ENCODE results near the gene CHST8.

The CHST8 gene

DNA sequence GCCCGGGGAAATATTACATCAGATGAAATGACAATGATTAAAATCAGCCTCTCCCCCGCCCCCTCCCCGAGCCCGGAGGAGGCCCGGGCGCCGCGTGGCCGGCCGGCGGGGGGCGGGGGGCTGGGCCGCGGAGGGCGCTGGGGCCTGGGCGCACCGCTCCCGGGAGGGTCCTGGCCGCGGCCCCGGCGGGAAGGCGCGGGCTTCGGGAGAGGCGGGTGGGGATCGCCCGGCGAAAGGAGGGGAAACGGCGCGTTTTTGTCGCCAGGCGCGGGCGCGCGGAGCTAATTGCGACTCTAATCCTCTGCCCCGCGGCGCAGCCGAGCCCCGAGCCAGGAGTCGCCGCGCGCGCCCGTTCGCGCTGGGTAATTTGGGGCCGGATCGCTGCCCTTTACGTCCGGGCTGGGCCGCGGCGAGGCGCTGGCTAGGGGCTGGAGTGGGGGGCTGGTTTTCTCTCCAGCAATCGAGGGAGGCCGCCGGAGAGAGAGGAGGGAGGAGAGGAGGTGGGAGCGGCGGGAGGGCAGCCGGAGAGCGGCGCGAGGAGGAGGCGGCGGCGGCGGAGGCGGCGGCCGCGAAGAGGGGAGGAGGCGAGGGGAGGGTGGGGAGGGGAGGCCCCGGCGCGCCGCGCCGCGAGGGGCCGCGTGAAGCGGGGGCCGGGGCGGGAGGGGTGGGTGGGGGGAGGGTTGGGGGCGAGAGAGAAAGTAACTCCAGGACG lies 174.6 kb downstream of the CHST8 start, which contains the start of gene KCTD15:
Gene KCTD15 (plus strand): TSS at position 707 of the 712 bp plus-strand sequence. CDS start 3,585 bp downstream, outside the sequence.
- TF ChIP-seq POLR2AphosphoS5 (IDR thresholded peaks at IDR 0.05; ENCODE audit: low read depth, low read length) (no peak), SIN3A (IDR thresholded peaks at IDR 0.05; ENCODE audit: borderline replicate concordance, insufficient read depth, low read length) (no peak), REST (IDR thresholded peaks at IDR 0.05; ENCODE audit: insufficient read depth in 1 of 2, low read depth in 2 of 2, low read length in 2 of 2) (no peak; a peak in 1 of 4 replicates), TAF1 (IDR thresholded peaks at IDR 0.05; ENCODE audit: borderline replicate concordance, insufficient read depth, low read length) (no peak), FOXP2 (optimal IDR thresholded peaks at IDR 0.05; ENCODE audit: borderline replicate concordance, extremely low read depth, extremely low read length, insufficient read depth) (no peak)

- no peak for TF ChIP-seq FOXP2 (optimal IDR thresholded peaks at IDR 0.05; ENCODE audit: borderline replicate concordance, extremely low read depth, extremely low read length, insufficient read depth)
- no peak for TF ChIP-seq SIN3A (IDR thresholded peaks at IDR 0.05; ENCODE audit: borderline replicate concordance, insufficient read depth, low read length)
- TF ChIP-seq REST (IDR thresholded peaks at IDR 0.05; ENCODE audit: insufficient read depth in 1 of 2, low read depth in 2 of 2, low read length in 2 of 2) = no peak
- TF ChIP-seq POLR2AphosphoS5 (IDR thresholded peaks at IDR 0.05; ENCODE audit: low read depth, low read length) = no peak
- no peak for TF ChIP-seq TAF1 (IDR thresholded peaks at IDR 0.05; ENCODE audit: borderline replicate concordance, insufficient read depth, low read length)
Measured at GRCh38 chr19:33797802-33798671, 176.3 kb downstream of the CHST8 start.

DNA sequence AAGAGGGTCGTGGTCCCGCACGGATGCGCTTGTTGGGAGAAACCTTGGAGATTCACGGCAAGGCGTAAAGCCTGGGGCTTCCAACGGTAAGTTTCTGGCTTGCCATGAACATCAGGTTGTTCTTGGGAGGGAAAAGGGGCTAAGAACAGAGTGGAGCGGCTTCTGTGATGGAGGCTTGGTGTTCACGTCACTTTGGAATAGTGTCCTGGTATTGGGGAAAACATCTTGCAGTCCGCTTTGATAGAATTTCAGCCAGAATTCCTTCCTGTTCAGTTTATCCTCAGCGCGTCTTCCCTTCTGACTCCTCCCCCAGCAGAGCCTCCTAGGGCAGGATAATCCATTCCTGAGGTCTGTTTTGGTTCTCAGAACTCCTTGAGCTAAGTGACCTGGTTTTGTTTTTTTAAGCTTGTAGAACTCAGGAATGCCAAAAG lies 176.9 kb downstream of the CHST8 start:
- TF ChIP-seq TAF1 (IDR thresholded peaks at IDR 0.05; ENCODE audit: borderline replicate concordance, insufficient read depth, low read length) (no peak), FOXP2 (optimal IDR thresholded peaks at IDR 0.05; ENCODE audit: borderline replicate concordance, extremely low read depth, extremely low read length, insufficient read depth) (no peak), REST (IDR thresholded peaks at IDR 0.05; ENCODE audit: insufficient read depth in 1 of 2, low read depth in 2 of 2, low read length in 2 of 2) (no peak), SIN3A (IDR thresholded peaks at IDR 0.05; ENCODE audit: borderline replicate concordance, insufficient read depth, low read length) (no peak), POLR2AphosphoS5 (IDR thresholded peaks at IDR 0.05; ENCODE audit: low read depth, low read length) (no peak)

DNA sequence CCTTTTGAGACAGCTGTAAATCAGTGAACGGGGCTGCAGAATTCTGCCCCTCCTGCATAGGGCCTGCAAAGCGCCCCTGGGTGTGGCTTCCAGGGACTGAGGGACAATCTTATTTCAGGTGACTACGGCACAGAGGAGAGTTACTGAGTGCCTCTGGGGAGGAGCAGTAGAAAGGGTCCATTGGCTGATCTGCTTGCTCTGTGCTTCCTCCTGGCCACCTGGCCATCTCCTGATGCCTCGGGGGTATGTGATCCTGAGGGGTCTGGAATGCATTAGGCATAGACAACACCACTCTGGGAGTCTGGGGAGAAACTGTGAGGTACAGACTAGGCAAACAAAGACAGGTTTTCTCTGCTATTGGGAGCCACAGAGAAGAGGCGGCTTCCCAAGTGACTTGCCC lies 177.7 kb downstream of the CHST8 start:
- no peak for TF ChIP-seq POLR2AphosphoS5 (IDR thresholded peaks at IDR 0.05; ENCODE audit: low read depth, low read length)
- no peak for TF ChIP-seq FOXP2 (optimal IDR thresholded peaks at IDR 0.05; ENCODE audit: borderline replicate concordance, extremely low read depth, extremely low read length, insufficient read depth)
- TF ChIP-seq SIN3A (IDR thresholded peaks at IDR 0.05; ENCODE audit: borderline replicate concordance, insufficient read depth, low read length) = no peak
- TF ChIP-seq TAF1 (IDR thresholded peaks at IDR 0.05; ENCODE audit: borderline replicate concordance, insufficient read depth, low read length) = no peak
- no peak for TF ChIP-seq REST (IDR thresholded peaks at IDR 0.05; ENCODE audit: insufficient read depth in 1 of 2, low read depth in 2 of 2, low read length in 2 of 2)
